Measurements from ENCODE around the gene JMJD4.

The JMJD4 gene

DNA sequence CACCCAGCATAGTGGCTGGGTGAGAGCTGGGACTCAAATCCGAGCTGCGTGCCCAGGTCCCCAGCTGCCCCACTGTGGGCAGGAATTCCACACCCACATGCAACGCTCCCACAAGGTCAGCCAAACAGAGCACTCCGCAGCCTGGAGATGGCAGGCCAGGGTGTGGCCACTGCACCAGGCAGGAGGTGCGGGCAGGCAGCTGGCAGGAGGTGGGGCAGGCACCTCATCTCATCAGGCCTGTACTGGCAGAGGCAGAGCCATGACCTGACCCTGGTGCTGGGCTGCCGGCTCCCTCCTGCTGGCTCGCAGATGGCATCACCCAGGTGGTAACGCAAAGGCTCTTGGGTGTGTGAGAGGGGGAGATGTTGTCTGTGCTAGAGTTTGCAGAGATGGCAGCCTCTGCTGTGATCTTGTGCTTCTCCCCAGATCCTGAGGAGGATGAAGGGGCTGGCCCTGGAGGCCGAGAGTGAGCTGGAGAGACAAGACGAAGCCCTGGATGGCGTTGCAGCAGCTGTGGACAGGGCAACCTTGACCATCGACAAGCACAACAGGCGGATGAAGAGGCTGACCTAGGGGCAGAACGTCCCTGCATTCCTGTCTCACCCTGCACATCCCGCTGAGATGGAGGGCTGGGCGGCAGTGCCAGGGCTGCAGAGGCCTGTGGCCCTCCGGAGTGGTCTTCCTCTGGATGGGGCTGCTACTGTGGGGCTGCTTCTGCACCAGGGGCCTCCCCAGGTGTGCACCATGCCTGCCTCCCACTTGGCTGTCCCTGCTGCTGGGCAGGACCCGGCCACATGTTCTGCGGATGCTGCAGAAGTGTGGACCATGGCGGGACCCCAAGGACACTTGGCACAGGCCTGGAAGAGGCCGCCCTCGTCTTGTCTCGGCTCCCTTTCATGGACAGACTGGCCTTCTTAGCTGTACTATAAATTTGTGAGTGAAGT lies 45.3 kb upstream of the JMJD4 start:
- DNase-seq = no peak
- no peak overlapping the region for H3K4me3 ChIP-seq (ENCODE audit: low read length)

DNA sequence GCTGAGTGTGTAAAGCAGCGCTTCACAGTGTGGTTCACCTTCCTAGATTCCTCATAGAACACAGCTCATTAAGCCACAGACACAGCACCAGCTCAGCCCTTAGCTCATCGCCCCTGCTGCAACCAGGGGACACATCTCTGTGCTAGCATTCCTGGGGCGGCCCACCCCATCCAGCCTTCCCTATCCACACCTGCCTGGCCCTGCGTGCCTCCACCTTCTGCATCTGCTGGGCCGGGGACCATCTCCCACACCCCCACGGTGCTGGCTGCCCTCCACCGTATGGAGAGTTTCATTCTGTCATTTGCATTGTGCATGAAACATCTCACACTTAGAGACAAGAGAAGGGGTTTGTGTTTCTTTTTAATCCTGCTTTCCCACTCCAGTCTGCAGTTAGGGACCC lies 44.6 kb upstream of the JMJD4 start:
- Histone ChIP-seq H4K20me1 (ENCODE audit: insufficient read depth, low read length) (no peaks in the 10 kb centered on the region), H3K27ac (ENCODE audit: low read length) (no peak overlapping the region), H3K9me2 (replicated peaks; ENCODE audit: insufficient read depth, low read length) (no peaks in the 10 kb centered on the region), H3K4me3 (ENCODE audit: low read length) (no peak overlapping the region), H3K9ac (ENCODE audit: low read length) (no peak overlapping the region), H3K36me3 (replicated peaks; ENCODE audit: insufficient read depth, low read length) (no peaks in the 10 kb centered on the region), H2AFZ (ENCODE audit: low read length) (no peak overlapping the region), H3K79me2 (ENCODE audit: low read length) (no peaks in the 10 kb centered on the region), H3K4me1 (ENCODE audit: low read length) (no peaks in the 10 kb centered on the region), H3K9me3 (replicated peaks; ENCODE audit: insufficient read depth, low read length) (no peaks in the 10 kb centered on the region), H3K4me2 (ENCODE audit: low read depth, low read length) (no peak overlapping the region), H3K27me3 (replicated peaks; ENCODE audit: insufficient read depth, low read length) (no peaks in the 10 kb centered on the region), H3F3A (ENCODE audit: insufficient read depth, low read length) (0 out of 2 replicates have a peak, but pooled peaks cover 2% of the 10 kb centered on the region)
- TF ChIP-seq EZH2phosphoT487 (IDR thresholded peaks at IDR 0.05; ENCODE audit: low read length) (no peak), EZH2 (optimal IDR thresholded peaks at IDR 0.05; ENCODE audit: low read depth, low read length) (no peak), CTCF (IDR thresholded peaks at IDR 0.05; ENCODE audit: low read length) (no peak)
- DNase-seq = no peak

More for the DNA sequence above, 45.3 kb upstream of the JMJD4 start:
- Histone ChIP-seq H3F3A (ENCODE audit: insufficient read depth, low read length) (0 out of 2 replicates have a peak, but pooled peaks cover 2% of the 10 kb centered on the region), H3K9ac (ENCODE audit: low read length) (no peak overlapping the region), H3K79me2 (ENCODE audit: low read length) (no peaks in the 10 kb centered on the region), H3K27me3 (replicated peaks; ENCODE audit: insufficient read depth, low read length) (no peaks in the 10 kb centered on the region), H3K4me1 (ENCODE audit: low read length) (no peaks in the 10 kb centered on the region), H3K9me3 (replicated peaks; ENCODE audit: insufficient read depth, low read length) (no peaks in the 10 kb centered on the region), H3K4me2 (ENCODE audit: low read depth, low read length) (no peak overlapping the region), H2AFZ (ENCODE audit: low read length) (no peak overlapping the region), H3K36me3 (replicated peaks; ENCODE audit: insufficient read depth, low read length) (no peaks in the 10 kb centered on the region), H3K27ac (ENCODE audit: low read length) (no peak overlapping the region), H4K20me1 (ENCODE audit: insufficient read depth, low read length) (no peaks in the 10 kb centered on the region), H3K9me2 (replicated peaks; ENCODE audit: insufficient read depth, low read length) (no peaks in the 10 kb centered on the region)
- TF ChIP-seq EZH2phosphoT487 (IDR thresholded peaks at IDR 0.05; ENCODE audit: low read length) (no peak), EZH2 (optimal IDR thresholded peaks at IDR 0.05; ENCODE audit: low read depth, low read length) (no peak)

DNA sequence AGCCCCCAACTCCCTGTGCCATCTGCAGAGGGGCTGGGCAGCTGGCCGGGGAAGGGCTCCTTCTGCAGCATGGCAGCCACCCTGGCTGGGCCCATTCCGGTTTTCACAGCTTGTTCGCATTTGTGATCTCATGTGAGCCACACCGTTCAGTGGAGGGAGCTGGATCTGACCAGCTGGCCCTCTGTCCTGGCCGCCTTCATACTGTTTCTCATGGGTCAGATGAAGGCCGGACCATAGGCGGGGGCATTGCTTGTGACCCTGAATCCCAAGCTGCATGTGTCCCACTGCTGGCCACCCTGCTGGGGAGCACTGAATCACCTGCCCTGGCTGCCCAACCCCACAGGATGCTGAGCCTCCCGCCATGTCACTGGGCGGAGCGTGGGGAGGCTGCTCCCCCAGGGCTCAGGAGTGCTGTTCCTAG lies 43.9 kb upstream of the JMJD4 start:
- no peak overlapping the region for H3K4me2 ChIP-seq (ENCODE audit: low read depth, low read length)
- H3K27ac ChIP-seq (ENCODE audit: low read length) = no peak overlapping the region
- no peaks in the 10 kb centered on the region for H3K4me1 ChIP-seq (ENCODE audit: low read length)
- 0 out of 2 replicates have a peak, but pooled peaks cover 2% of the 10 kb centered on the region for H3F3A ChIP-seq (ENCODE audit: insufficient read depth, low read length)
- DNase-seq = no peak
- H3K9me2 ChIP-seq (replicated peaks; ENCODE audit: insufficient read depth, low read length) = no peaks in the 10 kb centered on the region
- H3K4me3 ChIP-seq (ENCODE audit: low read length) = no peak overlapping the region
- H4K20me1 ChIP-seq (ENCODE audit: insufficient read depth, low read length) = no peaks in the 10 kb centered on the region
- no peak overlapping the region for H2AFZ ChIP-seq (ENCODE audit: low read length)
- no peaks in the 10 kb centered on the region for H3K36me3 ChIP-seq (replicated peaks; ENCODE audit: insufficient read depth, low read length)
- no peaks in the 10 kb centered on the region for H3K79me2 ChIP-seq (ENCODE audit: low read length)
- H3K9me3 ChIP-seq (replicated peaks; ENCODE audit: insufficient read depth, low read length) = no peaks in the 10 kb centered on the region
- TF ChIP-seq EZH2 (optimal IDR thresholded peaks at IDR 0.05; ENCODE audit: low read depth, low read length) = no peak
- no peak for TF ChIP-seq CTCF (IDR thresholded peaks at IDR 0.05; ENCODE audit: low read length)
- no peak for TF ChIP-seq EZH2phosphoT487 (IDR thresholded peaks at IDR 0.05; ENCODE audit: low read length)
- H3K9ac ChIP-seq (ENCODE audit: low read length) = no peak overlapping the region
- no peaks in the 10 kb centered on the region for H3K27me3 ChIP-seq (replicated peaks; ENCODE audit: insufficient read depth, low read length)

Measured in MM.1S (cell line).